Measurements from ENCODE around the gene FAM171A1.
"Not testable (repeated sequence)": the region's sequence is repeated elsewhere in the genome, so short reads cannot be mapped to it uniquely, and the experiment has no call there.

The FAM171A1 gene

GRCh38 chr10:15341502-15342128, 29.5 kb downstream of the FAM171A1 start:
- no peaks in the 10 kb centered on the region for H3K36me3 Mint-ChIP-seq
- no peak overlapping the region for H3K27ac Mint-ChIP-seq
- H3K9me3 Mint-ChIP-seq: no peaks in the 10 kb centered on the region
- no peaks in the 10 kb centered on the region for H3K4me1 Mint-ChIP-seq
- ATAC-seq: no peak
- no peak for DNase-seq (ENCODE audit: low spot score in 2 of 2)
- H3K4me3 Mint-ChIP-seq: no peak overlapping the region

GRCh38 chr10:15339892-15340291, 31.2 kb downstream of the FAM171A1 start:
- H3K9me3 Mint-ChIP-seq: no peaks in the 10 kb centered on the region
- DNase-seq (ENCODE audit: low spot score in 2 of 2): no peak
- no peak overlapping the region for H3K4me3 Mint-ChIP-seq
- H3K4me1 Mint-ChIP-seq: no peaks in the 10 kb centered on the region
- ATAC-seq: no peak
- no peak overlapping the region for H3K27ac Mint-ChIP-seq
- no peaks in the 10 kb centered on the region for H3K36me3 Mint-ChIP-seq

GRCh38 chr10:15337441-15337923, 33.6 kb downstream of the FAM171A1 start:
- DNase-seq (ENCODE audit: low spot score in 2 of 2); ATAC-seq; H3K4me1 Mint-ChIP-seq; H3K9me3 Mint-ChIP-seq; H3K27ac Mint-ChIP-seq; H3K4me3 Mint-ChIP-seq; H3K36me3 Mint-ChIP-seq: not testable (repeated sequence)

GRCh38 chr10:15336211-15336610, 34.9 kb downstream of the FAM171A1 start:
- ATAC-seq: peak; percentile 44

GRCh38 chr10:15335508-15335907, 35.6 kb downstream of the FAM171A1 start:
- ATAC-seq (no peak), DNase-seq (ENCODE audit: low spot score in 2 of 2) (no peak)
- no peaks in the 10 kb centered on the region for H3K9me3 Mint-ChIP-seq
- no peaks in the 10 kb centered on the region for H3K36me3 Mint-ChIP-seq
- H3K4me3 Mint-ChIP-seq: no peak overlapping the region
- no peaks in the 10 kb centered on the region for H3K4me1 Mint-ChIP-seq
- no peak overlapping the region for H3K27ac Mint-ChIP-seq

More at GRCh38 chr10:15336211-15336610, 34.9 kb downstream of the FAM171A1 start:
- Mint-ChIP-seq H3K27ac (no peak overlapping the region), H3K36me3 (no peaks in the 10 kb centered on the region), H3K9me3 (no peaks in the 10 kb centered on the region), H3K4me3 (no peak overlapping the region), H3K4me1 (no peaks in the 10 kb centered on the region)
- DNase-seq (ENCODE audit: low spot score in 2 of 2): no peak

GRCh38 chr10:15334650-15335323, 36.3 kb downstream of the FAM171A1 start:
- no peaks in the 10 kb centered on the region for H3K4me1 Mint-ChIP-seq
- no peak overlapping the region for H3K4me3 Mint-ChIP-seq
- no peak for DNase-seq (ENCODE audit: low spot score in 2 of 2)
- H3K36me3 Mint-ChIP-seq: no peaks in the 10 kb centered on the region
- ATAC-seq: no peak
- no peak overlapping the region for H3K27ac Mint-ChIP-seq
- no peaks in the 10 kb centered on the region for H3K9me3 Mint-ChIP-seq

GRCh38 chr10:15333909-15334649, 37.0 kb downstream of the FAM171A1 start:
- H3K9me3 Mint-ChIP-seq: no peaks in the 10 kb centered on the region
- no peaks in the 10 kb centered on the region for H3K36me3 Mint-ChIP-seq
- no peak overlapping the region for H3K27ac Mint-ChIP-seq
- no peak overlapping the region for H3K4me3 Mint-ChIP-seq
- H3K4me1 Mint-ChIP-seq: no peaks in the 10 kb centered on the region
- no peak for ATAC-seq
- DNase-seq (ENCODE audit: low spot score in 2 of 2): no peak

GRCh38 chr10:15333181-15333580, 37.9 kb downstream of the FAM171A1 start:
- H3K36me3 Mint-ChIP-seq; H3K4me1 Mint-ChIP-seq; H3K4me3 Mint-ChIP-seq; DNase-seq (ENCODE audit: low spot score in 2 of 2); H3K27ac Mint-ChIP-seq; H3K9me3 Mint-ChIP-seq; ATAC-seq: not testable (repeated sequence)

GRCh38 chr10:15331461-15331860, 39.6 kb downstream of the FAM171A1 start:
- Mint-ChIP-seq H3K4me3 (no peak overlapping the region), H3K9me3 (no peaks in the 10 kb centered on the region)
- no peak for ATAC-seq

GRCh38 chr10:15329437-15329836, 41.7 kb downstream of the FAM171A1 start:
- no peak for ATAC-seq

More at GRCh38 chr10:15331461-15331860, 39.6 kb downstream of the FAM171A1 start:
- H3K4me1 Mint-ChIP-seq: no peaks in the 10 kb centered on the region
- H3K36me3 Mint-ChIP-seq: no peaks in the 10 kb centered on the region
- DNase-seq (ENCODE audit: low spot score in 2 of 2): no peak
- H3K27ac Mint-ChIP-seq: no peak overlapping the region

GRCh38 chr10:15325944-15326284, 45.2 kb downstream of the FAM171A1 start:
- no peak for DNase-seq (ENCODE audit: low spot score in 2 of 2)
- Mint-ChIP-seq H3K36me3 (no peaks in the 10 kb centered on the region), H3K27ac (no peak overlapping the region), H3K9me3 (no peaks in the 10 kb centered on the region), H3K4me3 (no peak overlapping the region), H3K4me1 (no peaks in the 10 kb centered on the region)
- ATAC-seq: no peak

More at GRCh38 chr10:15329437-15329836, 41.7 kb downstream of the FAM171A1 start:
- no peak for DNase-seq (ENCODE audit: low spot score in 2 of 2)
- no peak overlapping the region for H3K27ac Mint-ChIP-seq
- no peaks in the 10 kb centered on the region for H3K36me3 Mint-ChIP-seq
- no peak overlapping the region for H3K4me3 Mint-ChIP-seq
- H3K4me1 Mint-ChIP-seq: no peaks in the 10 kb centered on the region
- no peaks in the 10 kb centered on the region for H3K9me3 Mint-ChIP-seq

GRCh38 chr10:15325243-15325943, 45.7 kb downstream of the FAM171A1 start:
- H3K27ac Mint-ChIP-seq: no peak overlapping the region
- DNase-seq (ENCODE audit: low spot score in 2 of 2): no peak
- H3K4me1 Mint-ChIP-seq: no peaks in the 10 kb centered on the region
- no peak overlapping the region for H3K4me3 Mint-ChIP-seq
- peak; percentile 64 for ATAC-seq
- no peaks in the 10 kb centered on the region for H3K36me3 Mint-ChIP-seq
- H3K9me3 Mint-ChIP-seq: no peaks in the 10 kb centered on the region

- H3K4me1 Mint-ChIP-seq: no peaks in the 10 kb centered on the region
- H3K36me3 Mint-ChIP-seq: no peaks in the 10 kb centered on the region
- H3K9me3 Mint-ChIP-seq: no peaks in the 10 kb centered on the region
- DNase-seq (ENCODE audit: low spot score in 2 of 2) (no peak), ATAC-seq (no peak)
- H3K27ac Mint-ChIP-seq: no peak overlapping the region
- no peak overlapping the region for H3K4me3 Mint-ChIP-seq
Measured at GRCh38 chr10:15324611-15325010, 46.5 kb downstream of the FAM171A1 start.

GRCh38 chr10:15324113-15324512, 47.0 kb downstream of the FAM171A1 start:
- Mint-ChIP-seq H3K27ac (no peak overlapping the region), H3K9me3 (no peaks in the 10 kb centered on the region), H3K4me3 (no peak overlapping the region), H3K36me3 (no peaks in the 10 kb centered on the region), H3K4me1 (no peaks in the 10 kb centered on the region)
- ATAC-seq (no peak), DNase-seq (ENCODE audit: low spot score in 2 of 2) (no peak)

- DNase-seq (ENCODE audit: low spot score in 2 of 2) (no peak), ATAC-seq (no peak)
- H3K36me3 Mint-ChIP-seq: no peaks in the 10 kb centered on the region
- H3K27ac Mint-ChIP-seq: no peak overlapping the region
- no peaks in the 10 kb centered on the region for H3K4me1 Mint-ChIP-seq
- no peaks in the 10 kb centered on the region for H3K9me3 Mint-ChIP-seq
- no peak overlapping the region for H3K4me3 Mint-ChIP-seq
Measured at GRCh38 chr10:15322356-15322755, 48.7 kb downstream of the FAM171A1 start.

Measured in stimulated activated effector memory CD8-positive, alpha-beta T cell treated with anti-CD3 and anti-CD28 coated beads, Interleukin-12 subunit alpha, Interleukin-12 subunit beta, amount 100 ng/mL, for 72 hours (primary cell).